Measurements from ENCODE around the gene NTN3.

DNA sequence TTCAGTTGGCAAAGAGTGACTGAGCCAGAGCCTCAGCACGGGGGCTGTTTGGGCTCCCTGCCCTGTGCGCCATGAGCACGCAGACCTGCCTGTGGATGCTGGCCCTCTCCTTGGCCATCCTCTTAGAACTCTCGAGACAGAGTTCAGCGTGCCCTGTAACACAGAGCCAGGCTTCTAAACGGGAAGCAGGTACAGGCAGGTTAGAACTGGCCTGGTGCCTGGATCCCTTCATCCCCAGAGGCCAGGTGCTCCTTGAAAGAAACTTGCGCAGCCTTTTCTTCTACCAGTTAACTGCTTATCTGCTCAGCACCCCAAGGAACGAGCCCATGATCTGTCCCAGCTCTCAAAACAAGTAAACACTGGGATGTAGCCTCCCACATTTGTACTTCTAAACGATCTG, 35.0 kb upstream of the NTN3 start:
- TF ChIP-seq, protein P1, sequence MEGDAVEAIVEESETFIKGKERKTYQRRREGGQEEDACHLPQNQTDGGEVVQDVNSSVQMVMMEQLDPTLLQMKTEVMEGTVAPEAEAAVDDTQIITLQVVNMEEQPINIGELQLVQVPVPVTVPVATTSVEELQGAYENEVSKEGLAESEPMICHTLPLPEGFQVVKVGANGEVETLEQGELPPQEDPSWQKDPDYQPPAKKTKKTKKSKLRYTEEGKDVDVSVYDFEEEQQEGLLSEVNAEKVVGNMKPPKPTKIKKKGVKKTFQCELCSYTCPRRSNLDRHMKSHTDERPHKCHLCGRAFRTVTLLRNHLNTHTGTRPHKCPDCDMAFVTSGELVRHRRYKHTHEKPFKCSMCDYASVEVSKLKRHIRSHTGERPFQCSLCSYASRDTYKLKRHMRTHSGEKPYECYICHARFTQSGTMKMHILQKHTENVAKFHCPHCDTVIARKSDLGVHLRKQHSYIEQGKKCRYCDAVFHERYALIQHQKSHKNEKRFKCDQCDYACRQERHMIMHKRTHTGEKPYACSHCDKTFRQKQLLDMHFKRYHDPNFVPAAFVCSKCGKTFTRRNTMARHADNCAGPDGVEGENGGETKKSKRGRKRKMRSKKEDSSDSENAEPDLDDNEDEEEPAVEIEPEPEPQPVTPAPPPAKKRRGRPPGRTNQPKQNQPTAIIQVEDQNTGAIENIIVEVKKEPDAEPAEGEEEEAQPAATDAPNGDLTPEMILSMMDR (conservative IDR thresholded peaks at IDR 0.05 in 1 of 2, IDR thresholded peaks at IDR 0.05 in 1 of 2; ENCODE audit: extremely low read depth in 1 of 2, insufficient read depth in 1 of 2, low read depth in 1 of 2, low read length in 2 of 2): no peak
- no peak for TF ChIP-seq EZH2 (IDR thresholded peaks at IDR 0.05; ENCODE audit: borderline replicate concordance, low read length)

All from mammary epithelial cell (primary cell).